Measurements from ENCODE around the gene SNX32. TPM values are rescaled to one million over a fixed set of nuclear protein-coding genes. Genes with fewer than 3 reads are reported as not detected.
"Not testable (repeated sequence)": the region's sequence is repeated elsewhere in the genome, so short reads cannot be mapped to it uniquely, and the experiment has no call there.

Gene SNX32
- total RNA-seq, 1 experiment from 2014 or later = not detected

- DNase-seq (ENCODE audit: low read depth, low spot score) (no peak), ATAC-seq (no peak)
- in situ Hi-C loops (cut with HindIII; ENCODE audit: low pct_unique_long_range_greater_than_20kb, low sequenced_read_pairs) = no loop called here
- Histone ChIP-seq H3K4me3 (ENCODE audit: low read depth in 2 of 2, low read length in 2 of 2) (no peak overlapping the region), H3K4me1 (ENCODE audit: control insufficient read depth, insufficient read depth, low read length) (0 out of 2 replicates have a peak, but pooled peaks cover 3% of the 10 kb centered on the region), H3K9me3 (ENCODE audit: control insufficient read depth, insufficient read depth, low read depth, low read length) (no peaks in the 10 kb centered on the region), H3K27me3 (ENCODE audit: control insufficient read depth, insufficient read depth, low read length) (no peaks in the 10 kb centered on the region), H3K27ac (ENCODE audit: low read length) (no peak overlapping the region), H3K36me3 (ENCODE audit: control insufficient read depth, insufficient read depth, low read length) (no peaks in the 10 kb centered on the region)
- TF ChIP-seq CTCF (IDR thresholded peaks at IDR 0.05) (no peak), TCF7L2 (IDR thresholded peaks at IDR 0.05; ENCODE audit: low read depth, low read length) (no peak), REST (IDR thresholded peaks at IDR 0.05; ENCODE audit: insufficient read depth in 1 of 2, low read depth in 2 of 2, low read length in 1 of 2) (no peak), SIN3A (IDR thresholded peaks at IDR 0.05; ENCODE audit: borderline replicate concordance, insufficient read depth, low read depth, low read length) (no peak), POLR2AphosphoS5 (IDR thresholded peaks at IDR 0.05; ENCODE audit: low read depth, low read length) (no peak)
- POLR2A ChIA-PET = interaction anchor here (0.6 to 0.7 kb wide), 2 partner anchors 22 to 127 kb away, joined by 3 to 16 read pairs; no protein-coding TSS in a partner anchor
- intact Hi-C loops (cut with micrococcal nuclease; ENCODE audit: unreplicated experiment) = no loop called here
- CTCF ChIA-PET = interaction anchor here (0.7 kb wide), 1 partner anchor 185 kb away, joined by 3 read pairs; no protein-coding TSS in a partner anchor
- no TSS peak for BruUV-seq (replicated peaks)
Observed at GRCh38 chr11:65844231-65844872, 10.6 kb downstream of the SNX32 start.

GRCh38 chr11:65847746-65848145 lies 14.0 kb downstream of the SNX32 start:
- H3K4me1 ChIP-seq (ENCODE audit: control insufficient read depth, insufficient read depth, low read length) = peaks cover 4% of the 10 kb centered on the region; the same call in 1 of the 2 replicates
- ATAC-seq (no peak), DNase-seq (ENCODE audit: low read depth, low spot score) (no peak)
- no peaks in the 10 kb centered on the region for H3K27me3 ChIP-seq (ENCODE audit: control insufficient read depth, insufficient read depth, low read length)
- intact Hi-C loops (cut with micrococcal nuclease; ENCODE audit: unreplicated experiment) = no loop called here
- BruUV-seq (replicated peaks) = no TSS peak
- H3K36me3 ChIP-seq (ENCODE audit: control insufficient read depth, insufficient read depth, low read length) = no peaks in the 10 kb centered on the region; the same call in 1 of the 2 replicates
- ChIA-PET CTCF (no interaction called here), POLR2A (interaction anchor here (0.6 kb wide), 1 partner anchor 153 kb away, joined by 8 read pairs; no protein-coding TSS in a partner anchor)
- in situ Hi-C loops (cut with HindIII; ENCODE audit: low pct_unique_long_range_greater_than_20kb, low sequenced_read_pairs) = no loop called here
- H3K9me3 ChIP-seq (ENCODE audit: control insufficient read depth, insufficient read depth, low read depth, low read length) = no peaks in the 10 kb centered on the region
- no peak for TF ChIP-seq TCF7L2 (IDR thresholded peaks at IDR 0.05; ENCODE audit: low read depth, low read length)
- no peak for TF ChIP-seq SIN3A (IDR thresholded peaks at IDR 0.05; ENCODE audit: borderline replicate concordance, insufficient read depth, low read depth, low read length)
- no peak for TF ChIP-seq REST (IDR thresholded peaks at IDR 0.05; ENCODE audit: insufficient read depth in 1 of 2, low read depth in 2 of 2, low read length in 1 of 2)
- no peak for TF ChIP-seq CTCF (IDR thresholded peaks at IDR 0.05)
- no peak for TF ChIP-seq POLR2AphosphoS5 (IDR thresholded peaks at IDR 0.05; ENCODE audit: low read depth, low read length)
- no peak overlapping the region for H3K27ac ChIP-seq (ENCODE audit: low read length)
- no peak overlapping the region for H3K4me3 ChIP-seq (ENCODE audit: low read depth in 2 of 2, low read length in 2 of 2)

GRCh38 chr11:65848693-65849092 lies 14.9 kb downstream of the SNX32 start:
- H3K4me3 ChIP-seq (ENCODE audit: low read depth in 2 of 2, low read length in 2 of 2); H3K27ac ChIP-seq (ENCODE audit: low read length); BruUV-seq (replicated peaks); H3K9me3 ChIP-seq (ENCODE audit: control insufficient read depth, insufficient read depth, low read depth, low read length); H3K36me3 ChIP-seq (ENCODE audit: control insufficient read depth, insufficient read depth, low read length); intact Hi-C loops (cut with micrococcal nuclease; ENCODE audit: unreplicated experiment); H3K27me3 ChIP-seq (ENCODE audit: control insufficient read depth, insufficient read depth, low read length); H3K4me1 ChIP-seq (ENCODE audit: control insufficient read depth, insufficient read depth, low read length); ATAC-seq; DNase-seq (ENCODE audit: low read depth, low spot score); CTCF ChIA-PET; in situ Hi-C loops (cut with HindIII; ENCODE audit: low pct_unique_long_range_greater_than_20kb, low sequenced_read_pairs): not testable (repeated sequence)
- POLR2A ChIA-PET = interaction anchor here (0.6 kb wide), 3 partner anchors 104 to 310 kb away, joined by 3 to 5 read pairs (median 4); no protein-coding TSS in a partner anchor

Data from Panc1 (cell line).